Psoas muscle (tissue), 8 donors: ENCODE data around the gene RETSAT. TPM values are rescaled to one million over a fixed set of nuclear protein-coding genes. Genes with fewer than 3 reads are reported as not detected.
"Not testable (repeated sequence)": the region's sequence is repeated elsewhere in the genome, so short reads cannot be mapped to it uniquely, and the experiment has no call there.

Source experiments
- ATAC-seq, 4 donors: fragments of 200-7000 bp; cut with Tn5 transposase; one replicate each; pipeline ENCODE4 v1.9.1; 2020; ENCODE audit warnings: moderate library complexity in 3 of 4, mild to moderate bottlenecking in 2 of 4
- DNase-seq, 2 donors: peaks; one replicate each; pipeline ENCODE4 v3.0.0-alpha.2; 2020
- H3K27ac ChIP-seq: fragments of 200-600 bp; one replicate; pipeline ENCODE4 v1.8.0; 2022
- H3K27me3 ChIP-seq, 3 donors: fragments of 200-600 bp in 1 of 3; one replicate each; pipeline versions ENCODE4 v1.6.1 to v1.8.0; 2013 to 2022; ENCODE audit warnings: low read length in 2 of 3, mild to moderate bottlenecking in 2 of 3, moderate library complexity in 1 of 3; ENCODE audit not compliant: insufficient read depth in 3 of 3
- H3K36me3 ChIP-seq, 2 donors: fragments of 200-600 bp in 1 of 2; one replicate each; pipeline versions ENCODE4 v1.6.1 to v1.8.0; 2013 to 2022; ENCODE audit warnings: low read depth in 1 of 2, mild to moderate bottlenecking in 1 of 2, moderate library complexity in 1 of 2; ENCODE audit not compliant: insufficient read depth in 1 of 2
- H3K4me1 ChIP-seq: fragments of 200-600 bp; one replicate; pipeline ENCODE4 v1.8.0; 2022
- H3K4me3 ChIP-seq: fragments of 200-600 bp; one replicate; pipeline ENCODE4 v1.8.0; 2022; ENCODE audit warnings: mild to moderate bottlenecking
- H3K9me3 ChIP-seq: fragments of 200-600 bp; one replicate; pipeline ENCODE4 v1.8.0; 2022
- WGBS, 3 donors: extraction: QIAGEN DNeasy Blood & Tissue Kit; methylation state at CpG; one replicate each; pipeline versions ENCODE4 v1.1.6 to v1.1.7; 2013; 5-methylcytosine and 5-hydroxymethylcytosine counted together
- intact Hi-C, 2 donors: fragments of 100-400 bp; cut with DNase I; formaldehyde crosslinking; loops; one replicate each; pipeline versions ENCODE4 v1.11.0 to v1.14.2; 2022
- polyA plus RNA-seq, 3 donors: library from polyadenylated mRNA; stranded (reverse); fragments of 200-250 nt; gene quantifications; one replicate each; pipeline ENCODE4 v1.2.3, GENCODE V29; 2013
- total RNA-seq, 4 donors: library from RNA; stranded (reverse); fragmentation: NEBNext Ultra II Directional in 2 of 4; extraction: Animal tissue kit (Norgen Biotek cat#: 25700) in 2 of 4; gene quantifications; one replicate each; pipeline versions ENCODE4 v1.2.1 to v1.2.4, GENCODE V29; 2021 to 2023
- TF ChIP-seq, protein P1 (sequence below): fragments of 200-600 bp; IDR thresholded peaks from one replicate; pipeline ENCODE4 v1.8.0; 2022; ENCODE audit warnings: antibody characterized with exemption
- donor health status: healthy with polysubstance abuse.
- donor health status: DM: no; HTN: no; CAD: no; lungs with moderate emphysema.
- donor health status: Bipolar disorder and iron deficiency.
- donor health status: healthy.
- donor health status: DM: yes; HTN: yes; CAD: no.
- donor health status: DM: no; HTN: no; CAD: no.
- donor health status: DM: no; HTN: no; CAD: no.
- donor health status: DM: yes; HTN: yes; CAD: no.

Gene RETSAT
- total and polyA plus RNA-seq, 7 donors, result 28.3 to 115 (median 45.6) TPM

DNA sequence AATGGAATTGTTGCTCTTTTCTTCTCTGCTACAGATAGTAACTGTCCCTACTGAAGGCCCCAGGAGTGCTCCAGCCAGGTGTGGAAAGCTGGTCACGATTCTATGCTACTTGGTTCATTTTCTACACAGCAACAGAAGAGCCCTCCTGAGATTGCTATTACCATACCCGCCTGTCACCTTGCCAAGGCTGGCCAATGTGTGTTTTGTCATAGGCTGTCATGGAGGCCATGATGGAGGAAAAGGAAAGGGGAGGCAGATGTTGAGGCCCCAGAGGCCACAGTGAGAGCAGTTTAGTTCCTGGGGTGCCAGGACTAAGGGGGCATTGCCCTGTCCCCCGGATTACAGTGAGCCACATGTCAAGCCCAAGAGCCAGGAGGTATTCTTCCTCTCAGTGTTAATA lies 1.2 kb upstream of the RETSAT start:
- H3K36me3 ChIP-seq, result peaks cover 2 to 54% of the 10 kb centered on the region in 2 donors

DNA sequence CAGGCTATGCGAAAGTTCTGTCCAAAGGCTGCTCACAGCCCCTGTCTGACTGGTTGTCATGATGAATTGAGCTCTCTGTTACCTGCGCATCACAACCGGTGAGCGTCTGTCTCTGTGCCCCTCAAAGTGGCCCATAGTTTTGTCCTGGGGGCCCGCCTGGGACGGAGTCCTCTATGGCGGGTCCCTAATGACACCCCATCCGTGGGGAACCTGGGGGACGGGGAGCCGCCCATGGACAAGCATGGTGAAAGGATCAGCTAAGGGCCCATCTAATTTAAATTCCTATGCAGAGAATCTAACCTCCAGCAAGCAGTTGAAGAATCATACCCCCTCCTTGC lies 714 bp upstream of the RETSAT start:
- H3K9me3 ChIP-seq, result no peaks in the 10 kb centered on the region
- no peaks in the 10 kb centered on the region for H3K27me3 ChIP-seq
- intact Hi-C loops, result no loop called here
- WGBS, 3 donors, result 6 to 8% (median 7%) methylated on average over 10 of the region's 10 CpGs
- peak overlapping the region; percentile 83 for H3K4me3 ChIP-seq
- TF ChIP-seq, protein P1, sequence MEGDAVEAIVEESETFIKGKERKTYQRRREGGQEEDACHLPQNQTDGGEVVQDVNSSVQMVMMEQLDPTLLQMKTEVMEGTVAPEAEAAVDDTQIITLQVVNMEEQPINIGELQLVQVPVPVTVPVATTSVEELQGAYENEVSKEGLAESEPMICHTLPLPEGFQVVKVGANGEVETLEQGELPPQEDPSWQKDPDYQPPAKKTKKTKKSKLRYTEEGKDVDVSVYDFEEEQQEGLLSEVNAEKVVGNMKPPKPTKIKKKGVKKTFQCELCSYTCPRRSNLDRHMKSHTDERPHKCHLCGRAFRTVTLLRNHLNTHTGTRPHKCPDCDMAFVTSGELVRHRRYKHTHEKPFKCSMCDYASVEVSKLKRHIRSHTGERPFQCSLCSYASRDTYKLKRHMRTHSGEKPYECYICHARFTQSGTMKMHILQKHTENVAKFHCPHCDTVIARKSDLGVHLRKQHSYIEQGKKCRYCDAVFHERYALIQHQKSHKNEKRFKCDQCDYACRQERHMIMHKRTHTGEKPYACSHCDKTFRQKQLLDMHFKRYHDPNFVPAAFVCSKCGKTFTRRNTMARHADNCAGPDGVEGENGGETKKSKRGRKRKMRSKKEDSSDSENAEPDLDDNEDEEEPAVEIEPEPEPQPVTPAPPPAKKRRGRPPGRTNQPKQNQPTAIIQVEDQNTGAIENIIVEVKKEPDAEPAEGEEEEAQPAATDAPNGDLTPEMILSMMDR, result no peak
- ATAC-seq (peak in 1 of 4 donors; percentile 19), DNase-seq (no peak)
- H3K27ac ChIP-seq, result peak overlapping the region; percentile 90
- peaks cover 42% of the 10 kb centered on the region for H3K4me1 ChIP-seq
- peaks cover 2 to 59% of the 10 kb centered on the region in 2 donors for H3K36me3 ChIP-seq

More for the DNA sequence above, 1.2 kb upstream of the RETSAT start:
- ATAC-seq (no peak), DNase-seq (peak in 1 of 2 donors; percentile 66)
- intact Hi-C loops, result no loop called here
- H3K27ac ChIP-seq, result peak overlapping the region; percentile 90
- peaks cover 42% of the 10 kb centered on the region for H3K4me1 ChIP-seq
- TF ChIP-seq, protein P1, result no peak
- H3K9me3 ChIP-seq, result no peaks in the 10 kb centered on the region
- WGBS, 3 donors, result 60 to 66% (median 64%) methylated on average over 3 of the region's 3 CpGs
- H3K27me3 ChIP-seq, result no peaks in the 10 kb centered on the region
- peak overlapping the region; percentile 83 for H3K4me3 ChIP-seq

DNA sequence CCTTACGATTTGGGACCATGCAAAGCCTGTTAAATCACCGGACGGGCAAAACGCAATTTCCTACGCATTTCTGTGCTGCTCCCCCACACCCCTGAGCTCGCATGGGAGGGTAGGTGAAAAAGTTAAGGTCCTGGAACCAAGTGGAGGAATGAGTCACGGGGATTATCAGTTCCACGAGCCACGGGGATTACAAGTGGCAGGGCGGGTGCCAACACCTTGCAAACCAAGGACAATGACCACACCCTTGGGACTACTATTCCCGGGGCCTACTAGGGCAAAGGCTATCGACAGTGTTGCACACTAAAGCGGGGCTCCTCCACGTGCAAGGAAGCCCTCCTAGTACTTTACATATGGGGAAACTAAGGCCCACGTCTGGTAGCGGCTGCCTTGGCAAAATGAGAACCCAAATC lies 447 bp downstream of the RETSAT start:
- peak; percentile 71 to 86 (median 80) for ATAC-seq
- peaks cover 42% of the 10 kb centered on the region for H3K4me1 ChIP-seq
- intact Hi-C loops, result no loop called here
- peak overlapping the region; percentile 90 for H3K27ac ChIP-seq
- WGBS, 3 donors, result 1 to 5% (median 3%) methylated on average over 16 of the region's 16 CpGs
- H3K9me3 ChIP-seq, result no peaks in the 10 kb centered on the region
- no peaks in the 10 kb centered on the region for H3K27me3 ChIP-seq
- H3K36me3 ChIP-seq, result peaks cover 2 to 59% of the 10 kb centered on the region in 2 donors
- peak; percentile 77 to 92 for DNase-seq
- H3K4me3 ChIP-seq, result peak overlapping the region; percentile 83
- TF ChIP-seq, protein P1, result no peak

DNA sequence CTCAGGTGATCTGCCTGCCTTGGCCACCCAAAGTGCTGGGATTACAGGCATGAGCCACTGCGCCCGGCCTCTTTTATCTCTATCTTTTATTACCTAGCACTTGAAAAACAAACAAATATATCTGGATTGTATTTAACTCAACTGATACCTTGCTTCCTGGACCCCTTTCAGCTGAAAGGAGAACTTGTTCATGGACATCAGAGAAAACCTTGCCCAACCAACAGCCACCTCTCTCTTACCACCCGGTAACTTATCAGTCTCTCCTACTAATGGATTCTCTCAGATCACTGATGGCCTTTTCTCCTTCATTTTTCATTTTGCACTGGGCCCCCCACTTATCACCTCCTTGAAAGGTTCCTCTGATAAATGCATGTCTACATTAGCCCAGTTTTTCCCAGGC lies 6.7 kb downstream of the RETSAT start:
- Histone ChIP-seq H3K9me3 (no peaks in the 10 kb centered on the region), H3K4me1 (peaks cover 7% of the 10 kb centered on the region), H3K27me3 (no peaks in the 10 kb centered on the region), H3K36me3 (peaks cover 14 to 94% of the 10 kb centered on the region in 2 donors), H3K4me3 (no peak overlapping the region), H3K27ac (no peak overlapping the region)
- WGBS, 3 donors, result 92 to 95% (median 94%) methylated on average over 3 of the region's 3 CpGs
- no peak for ATAC-seq
- TF ChIP-seq, protein P1, result no peak
- intact Hi-C loops, result no loop called here
- DNase-seq, result no peak

DNA sequence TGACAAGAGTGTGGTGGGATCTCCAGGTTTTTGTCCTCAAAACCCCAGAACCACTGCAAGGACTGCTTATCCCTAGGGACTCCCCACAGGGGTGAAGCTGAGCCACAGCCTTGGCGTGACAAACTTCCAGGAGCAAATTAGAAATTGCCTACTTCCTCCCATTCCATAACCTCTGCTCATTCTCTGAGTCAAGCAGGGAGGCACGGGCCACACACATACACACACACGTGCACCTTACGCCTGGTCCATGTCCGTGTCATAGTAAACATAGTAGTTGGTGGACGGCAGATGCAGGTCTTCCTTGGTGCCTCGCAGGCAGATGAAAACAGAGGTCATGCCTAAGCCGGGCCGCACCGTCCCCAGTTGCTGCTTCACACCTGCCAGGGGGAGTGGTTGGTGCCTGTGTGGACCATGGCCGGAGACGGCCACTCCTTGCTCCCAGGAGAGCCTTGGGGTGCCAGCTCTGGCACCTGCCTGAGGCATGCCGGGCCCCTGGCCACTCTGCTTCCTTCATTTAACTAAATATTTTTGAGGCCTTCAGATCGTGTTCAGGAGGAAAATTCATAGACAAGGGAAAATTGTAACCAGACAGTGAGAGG lies 9.9 kb downstream of the RETSAT start:
- DNase-seq (no peak), ATAC-seq (no peak)
- peaks cover 5% of the 10 kb centered on the region for H3K4me1 ChIP-seq
- no peaks in the 10 kb centered on the region for H3K27me3 ChIP-seq
- no peak overlapping the region for H3K4me3 ChIP-seq
- TF ChIP-seq, protein P1, result no peak
- H3K9me3 ChIP-seq, result no peaks in the 10 kb centered on the region
- intact Hi-C loops, result no loop called here
- no peak overlapping the region for H3K27ac ChIP-seq
- H3K36me3 ChIP-seq, result peaks cover 12 to 84% of the 10 kb centered on the region in 2 donors
- WGBS, 3 donors, result 68 to 79% (median 71%) methylated on average over 14 of the region's 14 CpGs

DNA sequence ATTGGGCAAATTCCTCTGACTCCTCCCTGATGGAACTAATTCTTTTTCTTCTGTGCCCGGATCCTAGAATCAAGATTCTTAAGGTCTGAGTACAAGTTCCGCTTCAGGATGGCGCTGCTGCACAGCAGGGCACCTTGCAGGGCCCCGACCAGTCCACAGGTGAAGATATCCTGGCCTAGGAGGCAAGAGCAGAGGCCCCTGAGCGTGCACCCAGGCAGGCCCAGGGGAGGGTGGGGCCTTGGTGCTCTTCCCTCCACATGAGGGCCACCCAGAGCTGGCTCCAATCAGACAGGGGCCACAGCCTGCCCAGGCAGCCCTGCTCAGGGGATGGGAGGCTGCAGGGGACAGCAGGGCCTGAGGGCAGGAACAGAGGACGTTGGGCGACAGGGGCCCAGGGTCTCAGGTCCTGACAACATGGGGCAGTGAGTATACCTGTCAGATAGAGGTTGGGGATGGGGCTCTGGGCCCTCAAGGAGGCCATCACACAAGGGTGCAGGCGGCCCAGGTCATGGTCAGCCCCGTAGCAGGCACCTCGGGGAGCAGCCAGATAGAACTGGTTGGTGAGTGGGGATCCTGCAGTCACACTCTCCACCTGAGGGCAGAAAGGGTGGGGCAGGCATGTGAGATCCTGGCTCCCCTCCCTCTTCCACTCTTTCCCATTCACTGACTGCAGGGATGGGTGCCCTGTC lies 11.0 kb downstream of the RETSAT start:
- DNase-seq, H3K27ac ChIP-seq, H3K9me3 ChIP-seq, H3K27me3 ChIP-seq, H3K4me1 ChIP-seq, H3K4me3 ChIP-seq: not testable (repeated sequence)
- 89 to 92% (median 91%) methylated on average over 8 to 10 of the region's 10 CpGs for WGBS, 3 donors
- intact Hi-C loops, result loop anchor here in 1 of 2 donors (1.0 kb wide), 1 partner anchor 28 kb away; no protein-coding TSS in a partner anchor
- peaks cover 12 to 73% of the 10 kb centered on the region in 2 donors for H3K36me3 ChIP-seq
- ATAC-seq, result peak in 2 of 4 donors; percentile 6
